HG02610 (cell line): ENCODE results near the gene GSDMA.

Experiments used
- ATAC-seq: cut with Tn5 transposase; IDR thresholded peaks from one replicate; pipeline ENCODE4 v1.9.1; 2021; ENCODE audit warnings: mild to moderate bottlenecking, moderate library complexity; ENCODE audit not compliant: unreplicated experiment

GSDMA gene

GRCh38 chr17:39954876-39955275 is 7.9 kb upstream of the GSDMA start:
- no peak for ATAC-seq

GRCh38 chr17:39955726-39956225 is 7.0 kb upstream of the GSDMA start:
- no peak for ATAC-seq

- no peak for ATAC-seq
Observed at GRCh38 chr17:39960524-39961041, 2.2 kb upstream of the GSDMA start.

- no peak for ATAC-seq
Observed at GRCh38 chr17:39963829-39964228, 1.0 kb downstream of the GSDMA start.

- no peak for ATAC-seq
Observed at GRCh38 chr17:39965017-39965699, 2.4 kb downstream of the GSDMA start.

GRCh38 chr17:39966771-39967170 is 4.0 kb downstream of the GSDMA start:
- no peak for ATAC-seq

- ATAC-seq = no peak
Observed at GRCh38 chr17:39968761-39969160, 6.0 kb downstream of the GSDMA start.

- ATAC-seq = no peak
Observed at GRCh38 chr17:39969375-39969774, 6.6 kb downstream of the GSDMA start.

- ATAC-seq = no peak
Observed at GRCh38 chr17:39970157-39970692, 7.4 kb downstream of the GSDMA start.

GRCh38 chr17:39971076-39971603 is 8.3 kb downstream of the GSDMA start:
- ATAC-seq = no peak

GRCh38 chr17:39972271-39972670 is 9.5 kb downstream of the GSDMA start:
- no peak for ATAC-seq

GRCh38 chr17:39973496-39973895 is 10.7 kb downstream of the GSDMA start:
- ATAC-seq = no peak

GRCh38 chr17:39974433-39974832 is 11.6 kb downstream of the GSDMA start:
- no peak for ATAC-seq

GRCh38 chr17:39975801-39976200 is 13.0 kb downstream of the GSDMA start:
- ATAC-seq = no peak

GRCh38 chr17:39979016-39979670 is 16.3 kb downstream of the GSDMA start:
- no peak for ATAC-seq

- ATAC-seq = peak; percentile 9
Observed at GRCh38 chr17:39979893-39980350, 17.1 kb downstream of the GSDMA start.

GRCh38 chr17:39980351-39981206 is 17.8 kb downstream of the GSDMA start, which contains the start of gene PSMD3:
Gene PSMD3, plus strand, starts transcription at chr17:39980807. Its CDS starts 164 bp downstream, at chr17:39980971.
- peak; percentile 92 for ATAC-seq

- ATAC-seq = no peak
Observed at GRCh38 chr17:39981207-39981741, 18.5 kb downstream of the GSDMA start.

- ATAC-seq = no peak
Observed at GRCh38 chr17:39981766-39982375, 19.1 kb downstream of the GSDMA start.
